Measurements from ENCODE around the gene ADH7.
"Not testable (repeated sequence)": the region's sequence is repeated elsewhere in the genome, so short reads cannot be mapped to it uniquely, and the experiment has no call there.

The ADH7 gene
- total RNA-seq, result 0 reads per million in 2 donors

DNA sequence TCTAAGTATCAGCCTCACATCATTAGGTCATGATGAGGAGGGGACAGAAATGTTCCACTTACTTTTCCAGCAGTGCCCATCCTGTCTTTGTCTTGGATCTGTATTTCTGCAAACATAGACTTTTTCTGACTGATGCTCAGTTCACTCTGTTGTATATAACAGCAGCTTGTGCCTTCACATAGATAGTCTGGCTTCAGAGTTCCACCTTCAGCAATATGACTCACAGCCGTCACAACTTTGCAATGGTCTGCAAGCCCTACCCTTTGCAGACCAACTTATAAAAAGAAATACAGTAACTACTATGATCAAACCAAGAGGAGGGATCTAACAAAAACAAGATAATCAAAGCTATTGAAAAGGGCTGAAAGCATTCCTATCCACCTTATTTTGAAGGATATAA, at the start of gene ADH7:
ADH7 (minus strand) TSS at position 189 of the 400 bp plus-strand sequence; CDS start at position 80, 109 bp downstream.
- no peak for DNase-seq

GRCh38 chr4:99483636-99484035, 48.5 kb upstream of the ADH7 start:
- no peak for DNase-seq

GRCh38 chr4:99473131-99473530, 38.0 kb upstream of the ADH7 start:
- no peak for DNase-seq

DNA sequence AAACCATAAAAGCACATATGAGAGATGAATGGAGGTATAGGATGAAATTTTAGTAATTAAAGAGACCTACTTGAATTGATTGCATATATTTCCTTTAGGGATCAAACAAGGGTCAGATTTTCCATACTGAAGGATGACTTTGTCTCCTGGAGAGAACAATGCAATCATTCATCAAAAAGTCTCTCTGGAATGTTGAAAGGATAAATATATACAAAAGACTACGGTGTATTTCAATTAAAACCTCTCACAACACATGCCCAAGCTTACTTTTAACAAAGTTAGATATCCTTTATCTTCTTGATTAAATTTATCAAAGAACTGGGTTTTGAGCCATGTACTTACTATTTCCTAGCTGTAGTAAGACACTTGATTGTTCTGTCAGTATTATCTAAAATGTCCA, 36.8 kb upstream of the ADH7 start:
- DNase-seq, result no peak

DNA sequence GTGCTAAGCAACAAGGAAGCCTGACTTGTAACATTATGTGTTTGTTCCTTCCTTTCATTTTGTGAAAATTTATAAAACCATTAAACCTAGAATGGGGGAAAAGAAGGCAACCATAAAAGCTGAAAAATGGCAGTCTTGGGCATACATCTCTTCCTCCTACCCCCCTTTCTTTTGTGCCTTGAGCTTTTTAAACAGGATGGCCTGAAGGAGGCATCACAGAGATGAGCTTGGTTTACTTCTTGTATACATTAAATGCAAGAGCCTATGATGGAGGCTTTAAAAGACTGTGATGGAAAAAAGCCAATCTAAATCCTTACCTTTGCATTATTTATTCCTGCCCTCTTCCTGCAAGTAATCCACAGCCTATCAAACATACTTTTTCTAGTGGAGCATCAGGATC, 36.2 kb upstream of the ADH7 start:
- no peak for DNase-seq

DNA sequence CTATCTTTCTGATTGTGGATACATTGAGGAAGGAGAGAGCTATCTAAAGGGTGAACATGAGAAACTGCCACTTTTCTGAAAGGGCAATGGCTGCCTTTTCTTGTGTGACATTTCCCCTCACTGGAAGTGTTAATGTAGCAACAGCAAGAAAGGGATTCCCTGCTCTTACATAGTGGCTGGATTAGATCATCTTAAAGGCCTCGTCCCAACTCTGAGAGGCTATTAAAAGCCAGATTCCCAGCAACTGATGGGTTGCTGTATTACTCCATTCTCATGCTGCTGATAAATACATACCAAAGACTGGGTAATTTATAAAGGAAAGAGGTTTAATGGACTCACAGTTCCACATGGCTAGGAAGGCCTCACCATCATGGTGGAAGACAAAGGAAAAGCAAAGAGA, 33.7 kb upstream of the ADH7 start:
- no peak for DNase-seq

GRCh38 chr4:99467887-99468286, 32.7 kb upstream of the ADH7 start:
- DNase-seq, result no peak

DNA sequence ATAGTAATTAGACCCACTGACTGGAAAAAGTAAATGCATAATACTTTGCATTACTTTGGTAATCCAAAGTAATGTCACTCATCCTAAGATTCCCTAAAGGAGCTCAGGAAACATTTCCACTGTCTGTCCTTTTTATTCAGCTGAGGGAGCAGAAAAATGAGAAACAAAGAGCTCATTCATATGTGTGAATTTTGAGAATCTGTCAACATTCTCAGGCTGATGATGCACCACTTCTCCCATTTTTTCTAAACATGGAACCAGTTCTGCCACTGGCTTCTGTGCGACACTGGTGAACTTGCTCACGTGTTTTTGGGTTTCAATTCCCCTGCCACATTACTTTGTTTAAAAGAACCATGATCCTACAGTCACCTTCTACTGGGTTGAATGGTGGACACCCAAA, 28.4 kb upstream of the ADH7 start:
- no peak for DNase-seq

DNA sequence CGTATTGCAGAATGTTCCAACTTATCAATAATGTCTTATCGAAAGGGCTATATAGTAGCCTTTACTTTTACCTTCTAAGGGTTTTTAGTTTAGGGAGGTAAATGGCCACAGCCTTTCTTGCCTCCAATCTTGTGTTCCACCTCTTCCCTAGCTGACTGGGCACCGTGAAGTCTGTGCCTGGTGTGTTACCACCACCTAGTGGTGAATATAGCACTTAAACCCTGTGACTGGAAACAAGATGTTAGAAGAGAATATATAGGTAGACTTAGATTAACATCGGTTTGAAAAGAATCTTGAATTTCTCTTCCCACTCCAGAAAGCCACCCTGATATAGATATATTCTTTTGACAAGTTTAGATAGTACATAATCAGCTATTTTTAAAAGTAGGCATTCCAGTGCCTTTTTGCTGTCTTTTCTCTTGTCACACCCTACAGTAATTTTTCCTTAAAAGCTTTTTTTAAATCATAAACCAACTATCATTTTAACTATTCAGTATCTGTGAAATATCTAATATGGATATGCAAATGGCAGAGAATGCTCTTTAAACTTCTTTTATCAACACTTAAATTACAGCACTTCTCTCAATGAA, 27.8 kb upstream of the ADH7 start:
- no peak for DNase-seq

DNA sequence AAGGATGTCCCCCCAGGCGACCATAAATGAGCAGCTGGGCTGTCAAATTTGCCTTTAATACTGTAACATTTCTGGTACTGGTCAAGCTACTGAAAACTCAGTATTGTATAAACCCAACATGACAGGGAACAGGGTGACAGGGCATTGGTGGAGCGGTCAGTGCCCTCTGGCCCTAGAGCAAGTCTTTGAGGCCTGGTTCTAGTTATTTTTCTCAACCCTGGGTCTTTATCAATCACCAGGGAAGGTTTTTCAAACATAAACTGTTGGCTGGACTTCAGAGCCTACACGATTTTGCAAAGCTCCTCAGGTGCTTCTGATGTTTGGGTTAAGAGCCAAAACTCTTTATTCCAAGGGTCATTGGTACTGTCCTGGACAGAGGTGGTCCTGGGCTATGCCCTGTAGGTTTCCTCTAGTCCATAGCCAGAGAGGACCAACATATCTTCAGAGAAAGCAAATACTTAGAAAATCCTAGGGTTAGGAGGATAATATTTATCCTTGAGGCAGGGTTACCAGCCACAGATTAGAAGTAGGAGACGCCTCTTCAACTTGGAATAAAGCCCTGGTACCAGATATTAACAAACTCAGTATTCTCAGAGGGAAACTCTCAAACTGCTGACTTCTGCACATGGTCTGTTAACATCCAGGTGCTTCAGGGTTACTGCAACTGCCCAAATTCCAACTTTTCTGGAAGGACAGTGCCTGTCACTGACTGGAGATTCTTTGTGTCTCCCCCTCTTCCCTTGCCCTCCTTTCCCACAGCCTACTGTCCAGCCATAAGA, 26.7 kb upstream of the ADH7 start:
- no peak for DNase-seq

GRCh38 chr4:99459546-99460042, 24.5 kb upstream of the ADH7 start:
- DNase-seq, result no peak

DNA sequence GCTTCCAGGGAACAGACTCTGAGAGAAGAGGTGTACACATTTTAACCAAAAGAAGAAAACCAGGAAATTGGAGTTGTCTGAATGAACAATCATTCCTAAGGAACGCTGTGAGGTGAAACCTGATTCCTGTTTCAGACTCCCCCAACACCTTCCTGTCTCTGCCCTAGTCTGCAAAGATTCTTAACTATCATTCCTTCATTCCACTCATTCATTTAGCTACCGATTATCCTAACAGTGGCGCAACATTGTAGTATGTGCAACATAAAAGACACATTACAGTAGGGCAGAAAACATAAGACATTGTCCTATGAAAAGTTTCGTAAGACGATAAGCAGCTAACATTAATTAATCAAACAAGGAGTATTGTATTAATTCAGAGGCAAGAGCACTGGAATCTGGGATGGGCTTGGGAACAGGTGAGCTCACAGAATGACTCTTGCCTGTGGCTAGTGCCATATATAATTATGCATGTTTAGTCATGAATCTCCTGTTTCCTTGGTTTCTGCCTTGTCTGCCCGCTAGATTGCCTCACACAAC, 23.8 kb upstream of the ADH7 start:
- DNase-seq, result no peak

GRCh38 chr4:99457676-99458075, 22.5 kb upstream of the ADH7 start:
- no peak for DNase-seq

DNA sequence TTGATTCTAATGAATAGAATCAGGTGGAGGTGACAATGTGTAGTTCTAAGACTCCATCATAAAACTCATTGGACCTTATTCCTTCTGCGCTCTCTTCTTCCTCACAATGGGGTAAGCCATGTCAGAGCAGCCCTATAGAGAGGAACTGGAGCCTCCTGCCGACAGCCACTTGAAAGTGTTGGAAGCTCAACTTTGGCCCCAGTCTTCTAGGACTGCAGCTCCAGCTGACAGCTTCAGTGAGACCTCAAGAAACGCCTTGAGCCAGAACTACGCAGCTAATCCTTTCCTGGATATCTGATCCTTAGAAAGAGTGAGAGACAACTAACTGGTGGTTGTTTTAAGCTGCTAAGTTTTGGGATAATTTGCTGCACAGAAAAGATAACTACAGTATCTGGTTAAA, 22.1 kb upstream of the ADH7 start:
- no peak for DNase-seq

DNA sequence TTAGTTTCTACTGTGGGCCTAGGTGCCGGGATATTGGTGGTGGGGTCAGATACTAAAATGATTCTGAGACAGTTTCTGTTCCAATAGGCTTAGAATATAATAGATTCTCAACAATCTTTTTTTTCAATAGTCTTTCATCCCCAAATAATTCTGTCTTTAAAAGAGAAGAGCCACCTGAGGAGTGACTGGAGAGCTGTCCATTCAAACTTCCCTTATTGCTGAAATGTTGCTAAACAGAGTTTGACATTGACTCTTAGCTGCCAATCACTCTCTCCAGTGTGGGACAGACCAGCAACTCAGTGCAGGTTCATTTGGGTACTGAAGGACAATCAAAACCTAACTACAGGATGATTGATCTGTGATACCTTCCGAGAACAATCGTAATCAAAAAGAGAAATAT, 12.4 kb upstream of the ADH7 start:
- DNase-seq, result no peak

GRCh38 chr4:99447079-99447478, 11.9 kb upstream of the ADH7 start:
- DNase-seq, result no peak

GRCh38 chr4:99438405-99438780, 3.3 kb upstream of the ADH7 start:
- no peak for DNase-seq

- no peak for DNase-seq
Observed at GRCh38 chr4:99437723-99438404, 2.7 kb upstream of the ADH7 start.

- DNase-seq, result no peak
Observed at GRCh38 chr4:99436976-99437722, 2.0 kb upstream of the ADH7 start.

GRCh38 chr4:99436462-99436861, 1.3 kb upstream of the ADH7 start:
- no peak for DNase-seq

DNA sequence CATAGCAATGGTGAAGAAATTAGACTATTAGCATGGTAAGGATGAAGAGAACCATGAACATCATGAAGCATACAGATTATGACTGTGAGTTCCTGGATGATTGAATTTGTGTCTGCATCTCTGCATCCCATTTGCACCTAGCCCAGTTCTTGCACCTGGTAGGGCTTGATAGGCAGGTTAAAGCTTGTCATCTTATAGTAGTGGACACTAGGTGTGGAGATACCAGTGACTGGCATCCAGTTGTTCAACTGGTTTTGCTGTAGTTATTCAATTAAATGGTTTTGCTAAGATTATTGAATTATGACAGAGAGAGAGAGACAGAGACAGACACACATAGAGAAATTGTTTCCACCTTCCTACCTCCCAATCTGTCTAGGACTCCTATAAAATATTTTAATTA, 5.0 kb downstream of the ADH7 start:
- no peak for DNase-seq

DNA sequence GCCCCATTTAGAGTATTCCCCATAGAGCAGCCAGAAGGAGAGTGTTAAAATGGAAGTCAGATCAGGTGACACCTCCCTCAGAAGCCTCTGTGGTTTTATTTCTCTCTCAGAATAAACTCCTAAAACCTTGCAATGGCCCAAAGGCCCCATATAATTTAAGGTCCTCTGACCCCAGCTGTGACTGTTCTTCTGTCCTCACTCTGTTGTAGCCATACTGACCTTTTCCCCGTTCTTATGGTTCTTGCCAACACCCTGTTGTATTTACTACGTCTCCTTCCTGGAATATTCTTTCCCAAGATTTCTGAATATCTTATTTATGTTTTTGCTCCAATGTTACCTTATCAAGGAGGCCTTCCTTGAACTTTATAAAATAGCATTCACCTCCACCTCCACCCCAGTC, 18.0 kb downstream of the ADH7 start:
- DNase-seq, result no peak

DNA sequence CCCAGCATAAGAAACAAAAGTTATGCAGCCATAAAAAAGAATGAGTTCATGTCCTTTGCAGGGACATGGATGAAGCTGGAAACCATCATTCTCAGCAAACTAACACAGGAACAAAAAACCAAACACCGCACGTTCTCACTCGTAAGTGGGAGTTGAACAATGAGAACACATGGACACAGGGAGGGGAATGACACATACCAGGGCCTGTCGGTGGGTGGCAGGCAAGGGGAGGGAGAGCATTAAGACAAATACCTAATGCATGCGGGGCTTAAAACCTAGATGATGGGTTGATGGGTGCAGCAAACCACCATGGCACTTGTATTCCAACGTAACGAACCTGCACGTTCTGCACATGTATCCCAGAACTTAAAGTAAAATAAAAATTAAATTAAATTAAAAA, 19.4 kb downstream of the ADH7 start:
- DNase-seq, result not testable (repeated sequence)

All from activated gamma-delta T cell (primary cell).